ENCODE results near the gene TRIP13. TPM values are rescaled to one million over a fixed set of nuclear protein-coding genes. Genes with fewer than 3 reads are reported as not detected.
"Not testable (repeated sequence)": the region's sequence is repeated elsewhere in the genome, so short reads cannot be mapped to it uniquely, and the experiment has no call there.

TRIP13 gene, protein sequence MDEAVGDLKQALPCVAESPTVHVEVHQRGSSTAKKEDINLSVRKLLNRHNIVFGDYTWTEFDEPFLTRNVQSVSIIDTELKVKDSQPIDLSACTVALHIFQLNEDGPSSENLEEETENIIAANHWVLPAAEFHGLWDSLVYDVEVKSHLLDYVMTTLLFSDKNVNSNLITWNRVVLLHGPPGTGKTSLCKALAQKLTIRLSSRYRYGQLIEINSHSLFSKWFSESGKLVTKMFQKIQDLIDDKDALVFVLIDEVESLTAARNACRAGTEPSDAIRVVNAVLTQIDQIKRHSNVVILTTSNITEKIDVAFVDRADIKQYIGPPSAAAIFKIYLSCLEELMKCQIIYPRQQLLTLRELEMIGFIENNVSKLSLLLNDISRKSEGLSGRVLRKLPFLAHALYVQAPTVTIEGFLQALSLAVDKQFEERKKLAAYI
- 10 to 100 TPM; 26.6 to 28.8 TPM for total RNA-seq

DNA sequence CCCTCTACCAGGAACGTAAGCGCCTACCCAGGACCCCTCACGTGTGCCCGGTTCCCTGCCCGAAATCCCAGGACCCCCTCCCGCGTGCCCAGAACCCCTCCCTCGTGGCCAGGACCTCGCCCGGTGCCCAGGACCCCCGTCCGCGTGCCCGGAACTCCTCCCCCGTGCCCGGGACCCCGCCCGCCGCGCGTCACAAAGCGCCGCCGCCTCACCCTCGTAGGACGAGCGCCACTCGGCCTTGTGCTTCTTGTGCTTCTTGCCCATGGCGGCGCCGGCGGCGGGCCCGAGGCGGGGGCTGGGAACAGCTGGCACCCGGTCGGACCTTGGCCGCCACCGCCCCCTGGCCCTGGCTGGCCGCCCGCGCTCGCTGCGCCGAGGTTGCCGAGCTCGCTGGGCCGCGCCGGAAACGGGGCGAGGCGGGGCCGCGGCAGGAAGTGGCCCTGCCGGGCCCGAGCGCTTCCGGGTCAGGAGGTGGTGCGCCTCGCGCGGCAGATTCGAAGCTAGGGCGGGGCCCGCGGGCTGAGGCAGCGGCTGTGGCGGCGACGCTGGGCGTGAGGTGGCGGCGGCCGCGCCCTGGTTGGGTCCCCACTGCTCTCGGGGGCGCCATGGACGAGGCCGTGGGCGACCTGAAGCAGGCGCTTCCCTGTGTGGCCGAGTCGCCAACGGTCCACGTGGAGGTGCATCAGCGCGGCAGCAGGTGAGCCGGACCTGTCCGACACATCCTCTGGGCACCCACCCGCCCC is at the start of gene TRIP13, which contains the start of gene BRD9:
Gene TRIP13, plus strand, starts transcription at position 491 of the 743 bp plus-strand sequence. Its CDS starts 115 bp downstream, at position 606.
Gene BRD9, minus strand, starts transcription at position 408 of the 743 bp plus-strand sequence. Its CDS starts 144 bp downstream, at position 264.
- no peaks in the 10 kb centered on the region for H3K9me3 Mint-ChIP-seq
- H3K27me3 Mint-ChIP-seq = no peaks in the 10 kb centered on the region
- DNase-seq = peak; percentile 88
- ChIA-PET CTCF (interaction anchor here (1.2 to 2.6 kb wide), 3 partner anchors 10 to 213 kb away, joined by 3 to 16 read pairs (median 4); no protein-coding TSS in a partner anchor), POLR2A (interaction anchor here (0.6 to 2.7 kb wide), 13 partner anchors 8 to 631 kb away, joined by 3 to 7 read pairs (median 4); partner anchors contain the start of genes LPCAT1 and PDCD6)
- H3K36me3 Mint-ChIP-seq (ENCODE audit: low read depth) = peaks cover 63% of the 10 kb centered on the region
- peak within 1 kb of the TSS; percentile 91 for H3K27ac Mint-ChIP-seq
- H3K4me3 Mint-ChIP-seq = peak within 1 kb of the TSS; percentile 89
- peaks cover 63% of the 10 kb centered on the region for H3K4me1 Mint-ChIP-seq

DNA sequence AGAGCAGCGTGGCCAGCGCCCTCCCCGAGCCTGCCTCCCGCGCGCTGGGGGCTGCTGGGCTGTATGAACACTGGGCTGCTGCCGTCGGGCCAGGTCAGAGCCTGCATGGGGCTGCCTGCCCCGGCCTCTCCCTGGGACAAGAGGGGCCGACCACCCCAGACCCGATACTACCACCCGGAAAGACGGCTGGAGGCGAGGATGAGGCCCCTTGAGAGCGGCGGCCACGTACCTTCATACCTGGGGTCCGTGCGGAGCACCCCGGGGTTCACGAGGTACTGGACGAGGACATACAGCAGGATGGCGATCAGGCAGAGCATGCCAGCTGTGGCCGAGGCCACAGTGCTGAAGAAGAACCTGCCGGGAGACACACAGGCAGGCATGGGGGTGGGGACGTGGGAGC is 49.3 kb upstream of the TRIP13 start:
- DNase-seq; POLR2A ChIA-PET; H3K9me3 Mint-ChIP-seq; H3K4me3 Mint-ChIP-seq; H3K27me3 Mint-ChIP-seq; CTCF ChIA-PET; H3K36me3 Mint-ChIP-seq (ENCODE audit: low read depth); H3K4me1 Mint-ChIP-seq; H3K27ac Mint-ChIP-seq: not testable (repeated sequence)

DNA sequence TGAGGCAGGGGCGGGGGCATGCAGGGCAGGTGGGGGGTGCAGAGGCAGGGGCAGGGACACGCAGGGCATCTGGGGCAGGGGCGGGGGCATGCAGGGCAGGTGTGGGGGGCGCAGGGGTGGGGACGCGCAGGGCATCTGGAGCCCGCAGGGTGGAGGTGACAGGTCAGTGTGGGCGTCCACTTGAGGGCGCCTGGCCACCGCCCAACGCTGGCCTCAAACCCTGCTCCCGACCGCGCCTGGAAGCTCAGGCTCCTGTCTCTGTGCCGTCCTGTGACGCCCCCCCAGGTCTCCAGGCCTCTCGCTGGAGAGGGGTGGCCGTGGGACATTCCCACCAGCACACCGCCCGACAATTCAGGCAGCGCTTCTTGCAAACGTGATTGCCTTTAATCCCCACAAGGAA is 48.8 kb upstream of the TRIP13 start:
- CTCF ChIA-PET, H3K27me3 Mint-ChIP-seq: not testable (repeated sequence)

DNA sequence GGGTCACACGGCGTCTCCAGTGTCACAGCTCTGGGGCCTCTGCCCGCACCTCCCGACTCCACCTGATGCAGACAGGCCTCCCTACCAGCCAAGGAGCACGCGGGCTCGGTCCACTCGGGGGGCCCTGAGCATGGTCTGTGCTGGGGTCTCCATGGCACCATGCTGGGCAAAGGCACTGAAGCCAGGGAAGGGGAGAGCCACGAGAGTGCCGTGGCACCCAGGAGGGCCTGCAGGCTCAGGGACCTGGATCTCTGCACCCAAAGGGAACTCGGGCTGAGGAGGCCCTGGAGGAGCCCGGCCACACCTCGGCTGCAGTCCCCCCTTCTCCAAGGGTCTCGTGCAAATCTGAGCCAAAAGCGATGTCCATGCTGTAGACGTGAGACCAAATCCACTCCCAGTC is 48.3 kb upstream of the TRIP13 start:
- POLR2A ChIA-PET; H3K9me3 Mint-ChIP-seq; H3K36me3 Mint-ChIP-seq (ENCODE audit: low read depth); H3K4me3 Mint-ChIP-seq; H3K27ac Mint-ChIP-seq; H3K4me1 Mint-ChIP-seq; H3K27me3 Mint-ChIP-seq; DNase-seq; CTCF ChIA-PET: not testable (repeated sequence)

More for the DNA sequence above, 48.8 kb upstream of the TRIP13 start:
- DNase-seq; POLR2A ChIA-PET; H3K27ac Mint-ChIP-seq; H3K4me1 Mint-ChIP-seq; H3K9me3 Mint-ChIP-seq; H3K4me3 Mint-ChIP-seq; H3K36me3 Mint-ChIP-seq (ENCODE audit: low read depth): not testable (repeated sequence)

DNA sequence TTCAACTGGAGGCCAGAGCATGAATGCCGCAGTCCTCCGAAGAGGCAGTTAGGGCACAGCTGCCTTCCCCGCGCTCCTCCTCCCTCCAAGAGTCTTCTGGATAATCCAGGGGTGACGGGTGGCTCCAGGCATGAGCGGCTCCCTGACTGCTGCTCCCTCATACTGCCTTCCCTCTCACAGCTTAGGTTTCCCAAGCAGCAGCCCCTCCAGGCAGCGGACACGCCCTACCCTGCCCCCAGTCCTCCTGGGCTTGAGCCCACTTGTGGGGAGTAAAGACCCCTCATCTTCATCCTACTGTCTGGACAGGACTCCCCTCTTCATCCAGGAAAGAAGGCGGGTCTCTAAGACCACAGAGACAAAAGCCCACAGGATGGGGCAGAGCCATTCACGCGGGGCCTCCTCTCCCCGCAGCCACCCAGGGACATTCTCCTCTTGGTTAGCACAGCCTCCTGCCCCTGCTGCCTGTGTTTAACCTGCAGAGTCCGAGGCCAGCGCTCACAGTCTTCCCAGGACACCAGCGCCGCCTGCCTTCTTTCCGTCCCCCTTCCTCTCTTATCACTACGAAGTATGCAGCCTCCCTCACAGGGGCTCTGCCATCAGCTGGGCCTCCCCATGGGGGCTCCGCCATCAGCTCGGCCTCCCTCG is 47.5 kb upstream of the TRIP13 start:
- H3K4me3 Mint-ChIP-seq; H3K27me3 Mint-ChIP-seq; CTCF ChIA-PET; H3K4me1 Mint-ChIP-seq; DNase-seq; H3K27ac Mint-ChIP-seq; H3K36me3 Mint-ChIP-seq (ENCODE audit: low read depth); H3K9me3 Mint-ChIP-seq; POLR2A ChIA-PET: not testable (repeated sequence)

DNA sequence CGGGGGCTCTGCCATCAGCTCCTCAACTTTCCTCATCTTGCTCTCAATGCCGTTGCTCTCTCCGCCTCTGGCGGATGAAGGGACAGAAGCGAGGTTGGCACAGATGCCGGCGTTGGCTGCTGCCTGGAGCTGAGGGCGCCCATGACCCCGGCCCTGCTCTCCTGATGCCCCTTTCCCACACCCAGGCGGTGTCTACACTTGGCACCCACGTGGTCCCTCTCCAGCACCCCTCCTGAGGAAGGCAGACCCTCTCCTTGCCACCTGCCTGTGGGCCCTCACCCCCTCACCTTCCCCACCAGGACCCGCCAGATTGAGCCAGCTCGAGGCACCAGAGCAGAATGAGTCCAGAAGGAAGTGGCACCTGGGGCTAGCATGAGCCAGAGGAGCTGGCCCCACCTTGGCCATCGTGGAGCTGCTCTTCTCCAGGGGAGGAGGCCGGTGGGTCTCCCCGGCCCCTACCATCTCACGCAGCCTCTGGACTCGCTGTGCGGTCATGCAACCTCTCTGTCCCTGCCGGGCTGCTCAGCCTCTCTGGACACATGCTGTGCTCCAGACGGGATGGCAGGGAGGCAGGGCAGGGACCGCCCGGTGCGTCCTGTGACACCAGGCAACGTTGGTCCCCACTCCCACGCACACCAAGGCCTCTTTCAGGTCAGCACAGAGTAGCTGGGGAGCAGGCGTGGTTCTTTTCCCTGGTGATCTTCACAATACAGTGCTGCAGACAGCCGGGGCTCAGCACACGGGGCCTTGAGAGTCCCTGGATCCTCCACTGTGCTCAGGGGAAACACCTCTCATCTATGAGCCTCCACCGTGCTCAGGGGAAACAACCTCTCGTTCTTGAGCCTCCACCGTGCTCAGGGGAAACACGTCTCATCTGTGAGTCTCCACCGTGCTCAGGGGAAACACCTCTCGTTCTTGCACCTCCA is 46.7 kb upstream of the TRIP13 start:
- H3K9me3 Mint-ChIP-seq; CTCF ChIA-PET; H3K4me3 Mint-ChIP-seq; DNase-seq; H3K27me3 Mint-ChIP-seq; POLR2A ChIA-PET; H3K4me1 Mint-ChIP-seq; H3K36me3 Mint-ChIP-seq (ENCODE audit: low read depth); H3K27ac Mint-ChIP-seq: not testable (repeated sequence)

DNA sequence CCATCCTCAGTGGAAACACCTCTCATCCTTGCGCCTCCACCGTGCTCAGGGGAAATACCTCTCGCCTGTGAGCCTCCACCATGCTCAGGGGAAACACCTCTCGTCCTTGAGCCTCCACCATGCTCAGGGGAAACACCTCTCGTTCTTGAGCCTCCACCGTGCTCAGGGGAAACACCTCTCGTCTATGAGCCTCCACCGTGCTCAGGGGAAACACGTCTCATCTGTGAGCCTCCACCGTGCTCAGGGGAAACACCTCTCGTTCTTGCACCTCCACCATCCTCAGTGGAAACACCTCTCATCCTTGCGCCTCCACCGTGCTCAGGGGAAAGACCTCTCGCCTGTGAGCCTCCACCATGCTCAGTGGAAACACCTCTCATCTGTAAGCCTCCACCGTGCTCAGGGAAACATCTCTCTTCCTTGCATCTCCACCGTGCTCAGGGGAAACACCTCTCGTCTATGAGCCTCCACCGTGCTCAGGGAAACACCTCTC is 46.0 kb upstream of the TRIP13 start:
- H3K9me3 Mint-ChIP-seq, CTCF ChIA-PET: not testable (repeated sequence)

DNA sequence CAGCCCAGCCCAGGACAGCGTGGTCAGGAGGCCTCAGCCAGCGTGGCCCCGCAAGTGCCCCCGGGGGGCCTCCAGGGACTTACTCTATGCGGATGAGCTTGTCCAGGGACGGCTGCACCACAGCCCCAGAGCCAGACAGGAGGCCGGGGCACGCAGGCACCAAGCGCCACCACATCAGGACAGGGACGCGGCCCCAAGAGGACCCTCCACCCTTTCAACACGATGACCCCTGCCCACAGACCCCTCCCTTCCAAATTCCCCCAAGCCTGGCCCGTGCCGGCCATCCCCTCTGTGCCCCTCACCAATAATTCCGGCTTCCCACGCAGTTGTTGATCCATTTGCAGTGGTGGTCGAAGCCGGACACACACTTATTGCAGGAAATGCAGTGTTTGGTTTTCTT is 45.5 kb upstream of the TRIP13 start:
- H3K27me3 Mint-ChIP-seq; H3K4me3 Mint-ChIP-seq; H3K27ac Mint-ChIP-seq; POLR2A ChIA-PET; DNase-seq; H3K36me3 Mint-ChIP-seq (ENCODE audit: low read depth); H3K4me1 Mint-ChIP-seq; CTCF ChIA-PET; H3K9me3 Mint-ChIP-seq: not testable (repeated sequence)

More for the DNA sequence above, 46.0 kb upstream of the TRIP13 start:
- H3K4me1 Mint-ChIP-seq; H3K27ac Mint-ChIP-seq; H3K36me3 Mint-ChIP-seq (ENCODE audit: low read depth); H3K4me3 Mint-ChIP-seq; H3K27me3 Mint-ChIP-seq; POLR2A ChIA-PET: not testable (repeated sequence)
- peak; percentile 34 for DNase-seq

DNA sequence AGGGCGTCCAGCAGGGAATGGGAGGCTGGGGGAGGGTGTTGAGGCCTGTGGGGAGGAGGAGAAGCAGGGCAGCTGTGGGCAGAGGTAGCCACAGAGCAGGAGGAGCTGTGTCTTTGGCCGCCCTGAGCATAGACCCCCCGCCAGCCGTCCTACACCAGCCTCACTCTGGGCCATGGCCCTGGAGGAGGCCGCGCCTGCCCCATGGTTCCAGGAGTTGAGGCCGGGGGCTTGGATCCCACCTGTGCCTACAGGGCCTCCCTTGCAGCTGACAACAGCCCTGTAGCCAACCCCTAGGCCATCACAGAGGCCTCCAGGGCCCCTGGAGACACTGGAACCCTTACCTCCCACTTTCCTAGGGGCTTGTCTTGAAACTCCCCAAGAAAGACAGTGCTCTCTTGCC is 44.9 kb upstream of the TRIP13 start:
- H3K36me3 Mint-ChIP-seq (ENCODE audit: low read depth); DNase-seq; H3K4me3 Mint-ChIP-seq; H3K4me1 Mint-ChIP-seq; H3K27ac Mint-ChIP-seq; CTCF ChIA-PET; H3K9me3 Mint-ChIP-seq; H3K27me3 Mint-ChIP-seq; POLR2A ChIA-PET: not testable (repeated sequence)

DNA sequence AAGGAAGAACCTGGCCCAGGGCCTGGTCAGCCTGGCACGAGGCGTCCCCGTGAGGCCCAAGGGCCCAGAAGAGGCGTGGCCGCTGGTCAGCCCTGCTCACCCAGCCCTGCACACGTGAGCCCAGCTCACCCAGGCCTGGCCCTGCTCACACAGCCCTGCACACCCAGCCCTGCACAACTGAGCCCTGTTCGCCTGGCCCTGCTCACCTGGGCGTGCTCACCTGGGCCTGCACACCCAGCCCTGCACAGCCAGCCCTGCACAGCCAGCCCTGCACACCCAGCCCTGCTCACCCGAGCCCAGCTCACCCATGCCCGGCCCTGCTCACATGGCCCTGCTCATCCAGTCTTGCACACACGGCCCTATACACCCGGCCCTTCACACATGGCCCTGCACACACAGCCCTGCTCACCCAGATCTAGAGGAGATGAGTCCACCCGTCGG is 44.0 kb upstream of the TRIP13 start:
- H3K36me3 Mint-ChIP-seq (ENCODE audit: low read depth) = no peaks in the 10 kb centered on the region
- H3K9me3 Mint-ChIP-seq = no peaks in the 10 kb centered on the region
- peaks cover 4% of the 10 kb centered on the region for H3K4me1 Mint-ChIP-seq
- no peaks in the 10 kb centered on the region for H3K27me3 Mint-ChIP-seq
- DNase-seq = no peak
- no peak overlapping the region for H3K27ac Mint-ChIP-seq
- H3K4me3 Mint-ChIP-seq = no peak overlapping the region
- ChIA-PET POLR2A (no interaction called here), CTCF (no interaction called here)

DNA sequence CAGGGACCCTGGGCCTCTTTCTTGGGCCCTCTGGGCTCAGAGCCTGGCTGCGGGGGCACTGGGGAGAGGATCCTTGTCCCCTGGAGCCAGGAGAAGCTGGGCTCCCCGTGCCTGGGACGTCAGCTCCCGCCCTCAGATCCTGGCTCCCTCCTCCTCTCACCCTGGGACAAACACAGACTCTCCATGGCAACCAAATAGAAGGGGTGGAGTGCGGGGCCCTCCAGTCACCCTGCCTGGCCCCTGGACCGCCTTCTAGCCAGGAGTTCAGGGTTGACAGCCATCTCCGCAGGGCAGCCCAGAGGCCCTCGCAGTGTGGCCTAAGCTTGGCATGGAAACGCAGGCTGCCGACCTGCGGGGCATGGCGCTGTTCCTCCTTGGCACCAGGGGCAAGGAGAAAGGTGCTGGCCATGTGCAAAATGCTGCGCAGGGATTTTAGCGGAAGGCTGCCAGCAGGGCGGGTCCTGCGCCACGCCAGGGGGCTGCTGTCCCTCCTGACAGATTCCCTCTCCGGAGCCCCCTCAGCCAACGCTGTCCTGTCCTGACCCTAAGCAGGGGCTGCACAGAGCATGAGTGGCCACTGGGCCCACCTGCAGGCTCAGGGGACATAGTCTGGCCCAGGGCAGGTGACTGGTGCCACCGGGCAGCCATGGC is 42.9 kb upstream of the TRIP13 start:
- H3K4me1 Mint-ChIP-seq = peaks cover 4% of the 10 kb centered on the region
- no peak overlapping the region for H3K4me3 Mint-ChIP-seq
- CTCF ChIA-PET = no interaction called here
- H3K27me3 Mint-ChIP-seq = no peaks in the 10 kb centered on the region
- no peaks in the 10 kb centered on the region for H3K36me3 Mint-ChIP-seq (ENCODE audit: low read depth)
- no peaks in the 10 kb centered on the region for H3K9me3 Mint-ChIP-seq
- POLR2A ChIA-PET = no interaction called here
- no peak for DNase-seq
- no peak overlapping the region for H3K27ac Mint-ChIP-seq

DNA sequence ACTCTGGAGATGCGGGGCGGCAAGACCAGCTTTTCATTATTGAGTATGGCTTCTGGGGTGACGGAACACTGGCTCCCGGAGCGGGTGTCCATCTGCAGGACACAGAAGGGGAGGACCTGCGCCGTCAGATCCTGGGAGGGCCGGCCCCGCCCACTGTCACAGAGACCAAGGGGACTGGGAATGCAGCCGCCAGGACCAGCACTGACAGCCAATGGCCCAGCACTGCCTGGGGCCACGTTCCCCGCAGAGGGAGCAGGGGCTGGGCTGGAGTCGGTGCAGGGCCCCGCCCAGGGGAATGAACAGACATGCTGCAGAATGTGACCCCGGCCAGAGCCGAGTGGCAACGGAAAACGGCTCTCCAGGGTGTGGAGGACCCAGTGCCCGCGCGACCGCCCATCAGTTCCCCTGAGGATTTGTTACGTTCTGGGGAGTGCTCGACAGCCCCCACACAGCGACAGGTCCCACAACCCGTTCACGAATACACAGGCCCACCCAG is 42.1 kb upstream of the TRIP13 start, which contains the start of gene ZDHHC11:
Gene ZDHHC11, minus strand, starts transcription at position 476 of the 496 bp plus-strand sequence. Its CDS starts 384 bp downstream, at position 92.
- DNase-seq = no peak

More for the DNA sequence above, 42.1 kb upstream of the TRIP13 start, which contains the start of gene ZDHHC11:
- no peaks in the 10 kb centered on the region for H3K36me3 Mint-ChIP-seq (ENCODE audit: low read depth)
- CTCF ChIA-PET = no interaction called here
- no peaks in the 10 kb centered on the region for H3K27me3 Mint-ChIP-seq
- H3K27ac Mint-ChIP-seq = no peak within 1 kb of the TSS
- POLR2A ChIA-PET = no interaction called here
- no peak within 1 kb of the TSS for H3K4me3 Mint-ChIP-seq
- no peaks in the 10 kb centered on the region for H3K9me3 Mint-ChIP-seq
- peaks cover 4% of the 10 kb centered on the region for H3K4me1 Mint-ChIP-seq
